ENCODE measurements around the gene PDGFA.

PDGFA gene

DNA sequence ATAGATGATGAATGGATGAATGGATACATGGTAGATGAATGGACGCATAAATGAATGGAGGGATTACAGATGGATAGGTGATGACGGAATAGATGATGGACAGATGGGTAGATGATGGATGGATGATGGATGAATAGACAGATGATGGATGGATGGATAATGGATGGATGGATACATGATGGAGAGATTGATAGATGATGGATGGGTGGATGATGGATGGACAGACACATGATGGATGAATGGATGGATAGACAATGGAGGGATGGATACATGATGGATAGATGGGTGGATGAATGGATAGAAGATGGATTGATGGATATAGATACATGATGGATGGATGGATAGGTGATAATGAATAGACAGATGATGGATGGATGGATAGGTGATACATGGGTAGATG is 8.8 kb upstream of the PDGFA start:
- H3K4me1 Mint-ChIP-seq = no peaks in the 10 kb centered on the region
- H3K27ac Mint-ChIP-seq = no peak overlapping the region
- H3K36me3 Mint-ChIP-seq = no peaks in the 10 kb centered on the region
- no peak overlapping the region for H3K4me3 Mint-ChIP-seq
- H3K27me3 Mint-ChIP-seq = peaks cover 1% of the 10 kb centered on the region
- H3K9me3 Mint-ChIP-seq = no peaks in the 10 kb centered on the region

DNA sequence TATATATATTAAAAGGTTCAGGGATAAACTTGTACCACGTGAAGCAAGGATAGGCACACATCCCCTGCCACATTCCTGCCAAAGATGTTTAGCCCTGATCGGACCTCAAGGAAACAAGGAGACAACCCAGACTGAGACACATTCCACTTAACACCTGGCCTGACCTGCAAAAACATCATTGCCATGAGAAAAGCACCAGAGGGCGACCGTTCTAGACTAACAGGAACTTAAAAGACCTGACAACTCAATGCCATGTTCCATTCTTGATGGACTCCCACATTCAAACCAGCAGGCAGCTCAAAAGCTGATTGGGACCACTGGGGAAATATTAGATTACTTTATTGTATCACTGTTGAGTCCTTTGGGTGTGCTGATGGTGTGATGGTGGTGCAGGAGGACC is 8.1 kb upstream of the PDGFA start:
- H3K27me3 Mint-ChIP-seq = peaks cover 2% of the 10 kb centered on the region
- no peak overlapping the region for H3K27ac Mint-ChIP-seq
- no peaks in the 10 kb centered on the region for H3K4me1 Mint-ChIP-seq
- no peaks in the 10 kb centered on the region for H3K9me3 Mint-ChIP-seq
- H3K4me3 Mint-ChIP-seq = no peak overlapping the region
- no peaks in the 10 kb centered on the region for H3K36me3 Mint-ChIP-seq

DNA sequence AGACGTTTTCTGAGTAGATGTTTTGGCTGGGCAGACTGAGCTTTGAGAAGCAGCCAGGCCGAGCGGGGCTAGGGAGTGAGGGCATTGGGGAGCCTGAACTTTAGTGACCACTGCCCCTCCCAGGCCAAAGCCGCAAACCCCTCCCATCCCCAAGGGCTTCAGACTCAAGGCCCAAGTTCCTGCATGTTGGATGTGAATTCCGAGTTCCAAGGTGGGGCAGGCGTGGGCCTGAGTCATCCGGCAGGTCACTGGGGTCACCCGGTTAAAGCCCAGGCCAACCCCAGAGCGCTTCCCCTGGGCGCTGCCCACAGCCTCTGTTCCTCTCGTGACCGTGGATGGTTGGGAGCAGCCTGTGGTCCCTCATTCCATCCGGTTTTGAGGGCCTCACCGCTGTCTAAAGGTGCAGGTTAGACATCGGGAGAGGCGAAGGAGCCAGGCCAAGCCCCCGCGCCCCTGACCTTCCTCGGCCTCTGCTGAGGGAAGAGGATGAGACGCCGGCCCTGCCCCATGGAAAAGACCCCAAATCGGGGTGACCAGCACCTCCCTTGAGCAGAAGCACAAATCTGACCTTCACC is 6.9 kb upstream of the PDGFA start:
- Mint-ChIP-seq H3K36me3 (no peaks in the 10 kb centered on the region), H3K4me3 (no peak overlapping the region), H3K27me3 (peaks cover 2% of the 10 kb centered on the region), H3K27ac (no peak overlapping the region), H3K9me3 (no peaks in the 10 kb centered on the region), H3K4me1 (no peaks in the 10 kb centered on the region)

DNA sequence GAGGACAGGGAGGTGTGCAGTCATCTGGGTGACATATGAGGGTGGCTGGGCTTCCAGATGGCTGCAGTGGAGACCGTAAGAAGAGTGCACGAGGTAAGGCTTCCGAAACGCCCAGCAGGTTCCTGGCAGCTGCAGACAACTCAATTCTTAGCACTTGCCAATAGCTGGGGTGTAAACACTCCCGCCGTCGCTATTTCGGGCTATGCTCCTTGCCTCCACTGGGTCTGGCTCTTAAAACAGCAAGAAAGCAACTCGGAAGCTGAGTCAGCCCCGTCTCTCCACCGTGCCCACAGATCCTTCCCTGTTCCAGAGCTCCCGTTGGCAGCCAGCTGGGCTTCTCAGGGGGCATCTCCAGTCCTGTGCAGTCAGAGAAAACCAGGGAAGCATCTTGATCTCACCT is 6.1 kb upstream of the PDGFA start:
- H3K27me3 Mint-ChIP-seq = peaks cover 2% of the 10 kb centered on the region
- no peaks in the 10 kb centered on the region for H3K9me3 Mint-ChIP-seq
- no peak overlapping the region for H3K27ac Mint-ChIP-seq
- H3K36me3 Mint-ChIP-seq = no peaks in the 10 kb centered on the region
- no peak overlapping the region for H3K4me3 Mint-ChIP-seq
- no peaks in the 10 kb centered on the region for H3K4me1 Mint-ChIP-seq

DNA sequence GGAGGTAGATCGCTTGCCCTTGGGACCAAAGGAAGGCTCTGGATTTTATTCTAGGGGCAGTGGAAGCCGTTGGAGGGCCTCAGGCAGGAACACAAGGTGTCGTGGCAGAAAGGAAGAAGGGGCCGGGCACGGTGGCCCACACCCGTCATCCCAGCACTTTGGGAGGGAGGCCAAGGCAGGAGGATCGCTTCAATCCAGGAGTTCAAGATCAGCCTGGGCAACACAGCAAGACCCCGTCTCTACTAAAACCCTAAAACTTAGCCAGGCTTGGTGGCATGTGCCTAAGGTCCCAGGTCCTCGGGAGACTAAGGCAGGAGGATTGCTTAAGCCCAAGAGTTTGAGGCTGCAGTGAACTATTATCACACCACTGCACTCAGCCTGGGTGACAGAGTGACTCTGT is 5.2 kb upstream of the PDGFA start:
- Mint-ChIP-seq H3K27me3 (peaks cover 2% of the 10 kb centered on the region), H3K27ac (peak overlapping the region; percentile 24), H3K9me3 (no peaks in the 10 kb centered on the region), H3K4me3 (no peak overlapping the region), H3K4me1 (no peaks in the 10 kb centered on the region), H3K36me3 (no peaks in the 10 kb centered on the region)

GRCh38 chr7:523347-524336 is 4.0 kb upstream of the PDGFA start:
- H3K9me3 Mint-ChIP-seq = no peaks in the 10 kb centered on the region
- H3K4me1 Mint-ChIP-seq = peaks cover under 1% of the 10 kb centered on the region
- no peaks in the 10 kb centered on the region for H3K36me3 Mint-ChIP-seq
- H3K4me3 Mint-ChIP-seq = peak overlapping the region; percentile 19
- H3K27ac Mint-ChIP-seq = no peak overlapping the region
- H3K27me3 Mint-ChIP-seq = peaks cover 2% of the 10 kb centered on the region

GRCh38 chr7:522951-523314 is 3.3 kb upstream of the PDGFA start:
- Mint-ChIP-seq H3K4me3 (peak overlapping the region; percentile 19), H3K9me3 (no peaks in the 10 kb centered on the region), H3K27me3 (peaks cover 4% of the 10 kb centered on the region), H3K27ac (no peak overlapping the region), H3K36me3 (no peaks in the 10 kb centered on the region), H3K4me1 (peaks cover 5% of the 10 kb centered on the region)

DNA sequence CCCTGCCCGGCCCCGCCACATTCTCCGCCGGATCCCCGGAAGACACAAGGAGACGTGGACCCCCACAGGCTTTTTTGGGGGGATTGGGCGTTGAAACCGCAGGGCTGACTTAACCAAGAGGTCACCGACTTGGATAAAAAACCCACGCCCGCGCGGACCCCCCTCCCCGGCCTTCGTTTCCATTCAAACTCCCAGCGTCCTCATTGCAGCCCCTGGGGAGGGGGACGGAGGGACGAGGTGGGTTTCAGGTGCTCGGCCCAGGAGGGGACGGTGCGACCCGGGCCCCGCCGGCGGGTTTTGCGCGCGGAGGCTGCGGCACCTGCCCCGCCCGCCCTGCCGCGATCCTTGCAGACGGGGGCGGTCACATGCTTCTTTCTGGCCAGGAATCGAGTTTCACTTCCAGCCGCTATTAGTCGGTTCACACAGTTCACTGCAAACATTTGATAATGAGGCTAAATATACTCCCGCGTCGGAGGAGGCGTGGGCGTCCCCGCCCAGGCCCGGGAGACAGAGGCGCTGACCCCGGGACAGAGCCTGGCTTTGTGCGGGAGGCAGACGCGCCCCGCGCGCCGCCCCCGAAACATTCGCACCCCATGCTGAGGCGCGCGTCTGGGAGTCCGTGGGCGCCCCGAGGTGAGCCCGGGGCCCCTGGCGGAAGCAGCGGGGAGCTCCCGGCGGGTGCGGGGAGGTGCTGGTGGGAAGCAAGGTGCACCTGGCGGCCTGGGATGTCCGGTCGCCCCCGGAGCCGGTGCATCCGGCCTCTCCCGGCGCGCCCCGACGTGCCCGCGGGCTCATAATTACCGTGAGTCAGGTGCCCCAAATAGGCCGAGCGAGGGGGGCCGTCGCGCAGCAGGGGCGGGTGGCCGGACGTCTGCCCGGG is 2.7 kb upstream of the PDGFA start:
- Mint-ChIP-seq H3K27ac (no peak overlapping the region), H3K4me3 (peak overlapping the region; percentile 58), H3K9me3 (no peaks in the 10 kb centered on the region), H3K27me3 (peaks cover 7% of the 10 kb centered on the region), H3K36me3 (no peaks in the 10 kb centered on the region), H3K4me1 (peaks cover 8% of the 10 kb centered on the region)

DNA sequence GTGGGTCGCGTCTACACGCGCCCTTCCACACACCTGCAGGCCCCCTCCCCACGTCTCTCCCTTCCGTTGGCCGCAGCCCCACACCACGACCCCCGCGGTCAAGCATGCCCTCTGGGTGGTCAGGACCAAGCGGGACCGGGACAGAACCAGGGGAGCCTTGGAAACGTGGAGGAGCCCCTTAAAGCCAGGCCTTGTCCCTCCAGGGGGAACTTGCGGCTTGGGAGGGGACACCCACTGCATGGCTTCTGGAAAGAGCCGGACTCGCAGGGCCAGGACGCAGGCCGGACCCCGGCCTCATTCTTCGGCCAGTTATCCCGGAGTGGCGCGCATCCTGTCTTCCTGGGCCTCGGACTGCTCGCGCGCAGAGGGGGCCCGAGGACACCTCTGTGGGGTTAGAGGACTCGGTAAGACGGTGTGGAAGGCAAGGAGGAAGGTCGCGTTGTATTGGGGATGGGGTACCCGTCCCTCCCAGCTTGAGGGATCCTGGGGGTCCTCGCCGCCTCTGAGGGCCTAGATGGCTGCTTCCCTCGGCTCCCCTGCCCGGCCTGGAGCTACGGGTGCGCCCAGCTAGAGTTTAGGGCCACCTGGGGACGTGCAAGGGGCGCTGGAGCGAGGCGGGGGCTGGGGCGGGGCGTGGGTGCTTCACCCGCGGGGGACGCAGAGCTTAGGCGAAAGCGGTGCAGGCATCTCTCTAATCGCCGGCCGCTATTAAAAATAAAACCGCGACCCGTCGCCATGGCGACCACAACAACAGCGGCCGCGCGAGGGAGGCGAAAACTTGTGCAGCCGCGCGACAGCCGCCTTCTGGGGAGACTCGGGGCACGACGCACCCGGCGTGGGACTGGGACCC is 1.8 kb upstream of the PDGFA start:
- no peaks in the 10 kb centered on the region for H3K9me3 Mint-ChIP-seq
- peaks cover 8% of the 10 kb centered on the region for H3K4me1 Mint-ChIP-seq
- peaks cover 7% of the 10 kb centered on the region for H3K27me3 Mint-ChIP-seq
- no peak overlapping the region for H3K27ac Mint-ChIP-seq
- H3K4me3 Mint-ChIP-seq = peak overlapping the region; percentile 57
- no peaks in the 10 kb centered on the region for H3K36me3 Mint-ChIP-seq

DNA sequence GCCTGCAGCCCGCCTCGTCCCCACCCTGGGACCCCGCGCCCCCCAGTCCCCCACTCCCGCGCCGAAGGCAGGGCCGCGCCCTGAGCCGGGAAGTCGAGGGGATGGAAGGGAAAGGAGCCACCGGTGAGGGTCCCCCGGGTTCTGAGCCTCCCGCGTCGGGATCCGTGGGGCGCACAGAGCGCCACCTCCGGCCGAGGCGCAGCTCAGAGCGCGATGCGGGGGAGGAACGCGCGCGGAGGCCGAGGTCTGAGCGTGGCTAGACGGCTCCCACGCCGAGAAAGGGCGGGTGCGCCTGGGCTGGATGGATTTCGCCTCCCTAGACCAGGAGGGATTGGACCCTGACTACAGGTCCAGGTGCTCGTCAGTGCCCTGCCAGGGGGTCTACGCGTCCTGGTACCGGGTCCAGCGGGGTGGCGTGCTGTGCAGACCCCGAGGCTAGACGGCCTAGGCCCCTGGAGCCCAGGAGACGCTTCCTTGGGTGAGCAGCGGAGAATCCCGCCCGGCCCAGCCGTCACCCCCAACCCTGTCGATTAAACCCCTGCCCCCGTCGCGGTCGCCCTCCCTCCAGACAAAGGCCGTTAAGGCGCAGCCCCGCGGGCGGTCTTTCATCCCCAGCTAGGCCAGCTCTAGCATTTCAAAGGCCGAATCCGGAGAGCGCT is 986 bp upstream of the PDGFA start:
- Mint-ChIP-seq H3K4me3 (peak overlapping the region; percentile 57), H3K36me3 (no peaks in the 10 kb centered on the region), H3K27me3 (peaks cover 11% of the 10 kb centered on the region), H3K9me3 (no peaks in the 10 kb centered on the region), H3K4me1 (peaks cover 11% of the 10 kb centered on the region), H3K27ac (no peak overlapping the region)

GRCh38 chr7:518630-519483 is 789 bp downstream of the PDGFA start:
- H3K27me3 Mint-ChIP-seq = peaks cover 16% of the 10 kb centered on the region
- no peak overlapping the region for H3K27ac Mint-ChIP-seq
- peaks cover 1% of the 10 kb centered on the region for H3K36me3 Mint-ChIP-seq
- peak overlapping the region; percentile 88 for H3K4me3 Mint-ChIP-seq
- H3K4me1 Mint-ChIP-seq = peaks cover 14% of the 10 kb centered on the region
- H3K9me3 Mint-ChIP-seq = no peaks in the 10 kb centered on the region

- Mint-ChIP-seq H3K27me3 (peaks cover 18% of the 10 kb centered on the region), H3K9me3 (no peaks in the 10 kb centered on the region), H3K4me1 (peaks cover 18% of the 10 kb centered on the region), H3K27ac (no peak overlapping the region), H3K4me3 (peak overlapping the region; percentile 88), H3K36me3 (peaks cover 4% of the 10 kb centered on the region)
Observed at GRCh38 chr7:517774-518629, 1.6 kb downstream of the PDGFA start.
